ENCODE data around the gene CCR7. TPM values are rescaled to one million over a fixed set of nuclear protein-coding genes. Genes with fewer than 3 reads are reported as not detected.
"Not testable (repeated sequence)": the region's sequence is repeated elsewhere in the genome, so short reads cannot be mapped to it uniquely, and the experiment has no call there.

The CCR7 gene
- total RNA-seq, 1 donor: not detected

DNA sequence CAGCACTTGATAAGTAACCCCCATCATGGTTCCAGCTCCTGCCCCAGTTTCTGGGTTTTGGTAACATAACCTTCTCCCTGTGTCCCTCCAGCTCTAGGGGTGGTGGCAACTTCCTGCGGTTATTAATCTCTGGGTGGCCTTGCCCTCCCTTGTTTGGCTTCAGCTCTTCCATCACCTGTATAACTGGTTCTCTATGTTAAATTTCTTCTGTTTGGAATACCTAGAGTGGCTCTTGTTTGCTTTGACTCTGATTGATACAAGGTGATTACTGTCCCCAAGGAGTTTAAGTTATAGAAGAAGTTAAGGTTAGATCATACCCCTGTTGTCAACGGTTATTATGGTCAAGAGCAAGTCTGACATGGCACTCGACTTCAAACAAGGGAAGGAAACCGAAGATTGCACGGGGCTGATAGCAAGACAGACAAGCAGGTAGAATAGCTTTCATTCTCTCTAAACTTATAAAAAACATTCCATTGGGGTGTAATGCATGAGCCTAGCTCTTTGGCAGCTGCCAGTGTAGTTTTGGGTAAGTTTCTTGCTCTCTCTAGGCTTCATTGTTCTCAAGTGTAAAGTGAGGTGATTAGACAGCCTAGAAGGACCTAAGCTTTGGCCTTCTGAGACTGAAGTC is 11.0 kb upstream of the CCR7 start:
- H3K27ac ChIP-seq (ENCODE audit: low read depth, low read length): no peak overlapping the region
- H3K36me3 ChIP-seq (ENCODE audit: insufficient read depth, low read length): no peaks in the 10 kb centered on the region
- TF ChIP-seq, protein P1, sequence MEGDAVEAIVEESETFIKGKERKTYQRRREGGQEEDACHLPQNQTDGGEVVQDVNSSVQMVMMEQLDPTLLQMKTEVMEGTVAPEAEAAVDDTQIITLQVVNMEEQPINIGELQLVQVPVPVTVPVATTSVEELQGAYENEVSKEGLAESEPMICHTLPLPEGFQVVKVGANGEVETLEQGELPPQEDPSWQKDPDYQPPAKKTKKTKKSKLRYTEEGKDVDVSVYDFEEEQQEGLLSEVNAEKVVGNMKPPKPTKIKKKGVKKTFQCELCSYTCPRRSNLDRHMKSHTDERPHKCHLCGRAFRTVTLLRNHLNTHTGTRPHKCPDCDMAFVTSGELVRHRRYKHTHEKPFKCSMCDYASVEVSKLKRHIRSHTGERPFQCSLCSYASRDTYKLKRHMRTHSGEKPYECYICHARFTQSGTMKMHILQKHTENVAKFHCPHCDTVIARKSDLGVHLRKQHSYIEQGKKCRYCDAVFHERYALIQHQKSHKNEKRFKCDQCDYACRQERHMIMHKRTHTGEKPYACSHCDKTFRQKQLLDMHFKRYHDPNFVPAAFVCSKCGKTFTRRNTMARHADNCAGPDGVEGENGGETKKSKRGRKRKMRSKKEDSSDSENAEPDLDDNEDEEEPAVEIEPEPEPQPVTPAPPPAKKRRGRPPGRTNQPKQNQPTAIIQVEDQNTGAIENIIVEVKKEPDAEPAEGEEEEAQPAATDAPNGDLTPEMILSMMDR (IDR thresholded peaks at IDR 0.05; ENCODE audit: extremely low read depth, low read depth, low read length): no peak
- H3K4me3 ChIP-seq (ENCODE audit: insufficient read depth, low read length): no peak overlapping the region
- H3K9me3 ChIP-seq (ENCODE audit: low read depth, low read length): no peaks in the 10 kb centered on the region
- H2AFZ ChIP-seq (ENCODE audit: low read length): no peak overlapping the region
- H3K79me2 ChIP-seq (ENCODE audit: insufficient read depth, low read length): no peaks in the 10 kb centered on the region
- DNase-seq (ENCODE audit: insufficient read length, low spot score, missing footprints): no peak
- no peaks in the 10 kb centered on the region for H3K4me1 ChIP-seq (ENCODE audit: insufficient read depth, low read length)
- peaks cover 16% of the 10 kb centered on the region for H3K27me3 ChIP-seq (ENCODE audit: insufficient read depth, low read length)
- no peak overlapping the region for H3K4me2 ChIP-seq (ENCODE audit: insufficient read depth, low read length)
- H4K20me1 ChIP-seq (ENCODE audit: insufficient read depth, low read length): no peaks in the 10 kb centered on the region

DNA sequence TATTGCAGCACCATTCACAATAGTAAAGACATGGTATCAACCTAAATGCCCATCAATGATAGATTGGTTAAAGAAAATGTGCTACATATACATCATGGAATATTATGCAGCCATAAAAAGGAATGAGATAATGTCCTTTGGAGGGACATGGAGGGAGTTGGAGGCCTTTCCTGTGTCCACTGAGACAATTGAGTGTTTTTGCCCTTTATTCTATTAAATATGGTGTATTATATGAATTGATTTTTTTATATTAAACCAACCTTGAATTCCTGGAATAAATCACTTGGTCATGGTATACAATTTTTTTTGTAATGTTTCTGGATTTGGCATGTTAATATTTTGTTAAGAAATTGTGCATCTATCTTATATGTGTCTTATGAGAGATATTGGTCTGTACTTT is 9.0 kb upstream of the CCR7 start:
- Histone ChIP-seq H3K4me3 (ENCODE audit: insufficient read depth, low read length) (no peak overlapping the region), H3K9me3 (ENCODE audit: low read depth, low read length) (no peaks in the 10 kb centered on the region), H4K20me1 (ENCODE audit: insufficient read depth, low read length) (no peaks in the 10 kb centered on the region), H3K79me2 (ENCODE audit: insufficient read depth, low read length) (no peaks in the 10 kb centered on the region), H3K36me3 (ENCODE audit: insufficient read depth, low read length) (no peaks in the 10 kb centered on the region), H3K4me2 (ENCODE audit: insufficient read depth, low read length) (no peak overlapping the region), H3K27ac (ENCODE audit: low read depth, low read length) (no peak overlapping the region), H3K4me1 (ENCODE audit: insufficient read depth, low read length) (no peaks in the 10 kb centered on the region), H2AFZ (ENCODE audit: low read length) (no peak overlapping the region), H3K27me3 (ENCODE audit: insufficient read depth, low read length) (peaks cover 27% of the 10 kb centered on the region)
- TF ChIP-seq, protein P1 (IDR thresholded peaks at IDR 0.05; ENCODE audit: extremely low read depth, low read depth, low read length): no peak
- DNase-seq (ENCODE audit: insufficient read length, low spot score, missing footprints): no peak

DNA sequence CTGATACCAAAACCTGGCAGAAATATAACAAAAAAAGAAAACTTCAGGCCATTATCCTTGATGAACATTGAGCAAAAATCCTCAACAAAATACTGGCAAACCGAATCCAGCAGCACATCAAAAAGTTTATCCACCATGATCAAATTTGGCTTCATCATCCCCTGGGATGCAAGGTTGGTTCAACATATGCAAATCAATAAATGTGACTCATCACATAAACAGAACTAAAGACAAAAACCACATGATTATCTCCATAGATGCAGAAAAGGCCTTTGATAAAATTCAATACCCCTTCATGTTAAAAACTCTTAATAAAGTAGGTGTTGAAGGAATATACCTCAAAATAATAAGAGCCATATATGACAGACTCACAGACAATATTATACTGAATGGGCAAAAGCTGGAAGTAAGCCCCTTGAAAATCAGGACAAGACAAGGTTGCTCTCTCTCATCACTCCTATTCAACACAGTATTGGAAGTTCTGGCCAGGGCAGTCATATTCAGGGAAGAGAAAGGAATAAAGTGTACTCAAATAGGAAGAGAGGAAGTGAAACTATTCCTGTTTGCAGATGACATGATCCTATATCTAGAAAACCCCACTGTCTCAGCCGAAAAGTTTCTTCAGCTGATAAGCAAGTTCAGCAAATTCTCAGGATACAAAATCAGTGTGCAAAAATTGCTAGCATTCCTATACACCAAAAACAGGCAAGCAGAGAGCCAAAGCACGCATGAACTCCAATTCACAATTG is 7.1 kb upstream of the CCR7 start:
- not testable (repeated sequence) for H3K9me3 ChIP-seq (ENCODE audit: low read depth, low read length); DNase-seq (ENCODE audit: insufficient read length, low spot score, missing footprints); H3K36me3 ChIP-seq (ENCODE audit: insufficient read depth, low read length); H3K4me3 ChIP-seq (ENCODE audit: insufficient read depth, low read length); H4K20me1 ChIP-seq (ENCODE audit: insufficient read depth, low read length); H2AFZ ChIP-seq (ENCODE audit: low read length); H3K27ac ChIP-seq (ENCODE audit: low read depth, low read length); H3K79me2 ChIP-seq (ENCODE audit: insufficient read depth, low read length); H3K4me2 ChIP-seq (ENCODE audit: insufficient read depth, low read length); H3K4me1 ChIP-seq (ENCODE audit: insufficient read depth, low read length)
- peaks cover 29% of the 10 kb centered on the region for H3K27me3 ChIP-seq (ENCODE audit: insufficient read depth, low read length)

DNA sequence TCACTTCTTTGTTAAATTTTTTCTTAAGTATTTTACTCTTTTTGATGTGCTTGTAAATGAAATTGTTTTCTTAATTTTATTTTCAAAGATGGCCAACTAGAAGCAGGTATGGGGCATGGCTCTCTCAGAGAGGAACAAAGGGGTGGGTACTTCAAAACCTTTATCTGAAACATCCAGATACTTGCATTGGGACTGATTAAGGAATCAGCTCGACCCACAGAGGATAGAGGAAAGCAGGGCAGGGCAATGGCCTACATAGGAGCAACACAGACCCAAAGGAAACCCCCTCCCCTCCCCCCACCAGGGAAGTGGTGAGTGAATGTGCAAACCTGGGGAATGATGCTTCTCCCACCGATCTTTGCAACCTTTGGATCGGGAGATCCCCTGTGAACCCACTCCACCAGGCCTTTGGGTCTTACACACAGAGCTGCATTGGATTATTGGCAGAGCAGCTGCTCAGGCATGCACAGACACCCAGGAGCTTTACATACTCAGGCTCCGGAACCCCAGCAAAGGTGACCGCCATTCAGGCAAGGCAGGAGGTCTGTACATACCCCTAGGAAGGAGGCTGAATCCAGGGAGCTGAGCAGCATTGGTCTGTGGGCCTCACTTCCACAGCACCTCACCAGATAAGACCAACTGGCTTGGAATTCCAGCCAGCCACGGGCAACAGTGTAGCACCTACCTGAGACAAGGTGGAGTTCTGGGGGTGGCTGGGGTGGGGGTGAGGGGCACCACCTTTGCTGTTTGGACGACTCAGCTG is 3.0 kb upstream of the CCR7 start:
- H3K27me3 ChIP-seq (ENCODE audit: insufficient read depth, low read length): peaks cover 21% of the 10 kb centered on the region
- no peaks in the 10 kb centered on the region for H3K79me2 ChIP-seq (ENCODE audit: insufficient read depth, low read length)
- H3K36me3 ChIP-seq (ENCODE audit: insufficient read depth, low read length): no peaks in the 10 kb centered on the region
- no peaks in the 10 kb centered on the region for H3K9me3 ChIP-seq (ENCODE audit: low read depth, low read length)
- no peak for DNase-seq (ENCODE audit: insufficient read length, low spot score, missing footprints)
- H4K20me1 ChIP-seq (ENCODE audit: insufficient read depth, low read length): no peaks in the 10 kb centered on the region
- TF ChIP-seq, protein P1 (IDR thresholded peaks at IDR 0.05; ENCODE audit: extremely low read depth, low read depth, low read length): no peak
- no peak overlapping the region for H2AFZ ChIP-seq (ENCODE audit: low read length)
- H3K27ac ChIP-seq (ENCODE audit: low read depth, low read length): no peak overlapping the region
- no peak overlapping the region for H3K4me2 ChIP-seq (ENCODE audit: insufficient read depth, low read length)
- H3K4me1 ChIP-seq (ENCODE audit: insufficient read depth, low read length): no peaks in the 10 kb centered on the region
- no peak overlapping the region for H3K4me3 ChIP-seq (ENCODE audit: insufficient read depth, low read length)

All from osteoblast (primary cell).